A673 (cell line): Measurements from ENCODE around the gene IGFBPL1.

ENCODE experiments used
- CTCF ChIP-seq: fragments of 300-800, 200-600 bp; sonication (generic); conservative IDR thresholded peaks from 2 replicates; pipeline ENCODE4 v1.5.1; 2017; ENCODE audit warnings: low read depth, mild to moderate bottlenecking, antibody characterized with exemption, low read length, moderate library complexity, mixed read lengths
- EZH2 ChIP-seq: fragments of 200-600 bp; sonication (generic); IDR thresholded peaks from 2 replicates; pipeline ENCODE4 v1.6.1; 2017; ENCODE audit warnings: borderline replicate concordance, low read depth, mild to moderate bottlenecking, mixed read lengths, antibody characterized with exemption, low read length; ENCODE audit not compliant: poor library complexity, severe bottlenecking

- TF ChIP-seq CTCF (no peak), EZH2 (no peak)
Observed at GRCh38 chr9:38419181-38419580, 5.1 kb downstream of the IGFBPL1 start.
